Glomerular endothelial cell (primary cell): ENCODE measurements around the gene CACNA2D1. TPM values are rescaled to one million over a fixed set of nuclear protein-coding genes. Genes with fewer than 3 reads are reported as not detected.

Experiments used
- DNase-seq: peaks from one replicate; pipeline ENCODE4 v3.0.0-alpha.2; 2011; ENCODE audit warnings: low read depth, low spot score; ENCODE audit errors: extremely low read depth
- total RNA-seq: library from RNA; depleted of rRNA; stranded (reverse); fragments of >200 nt; gene quantifications from 2 replicates; pipeline ENCODE4 v1.2.3, GENCODE V29; 2015

CACNA2D1 gene
- 18.8 and 26.2 TPM in 2 replicates for total RNA-seq

DNA sequence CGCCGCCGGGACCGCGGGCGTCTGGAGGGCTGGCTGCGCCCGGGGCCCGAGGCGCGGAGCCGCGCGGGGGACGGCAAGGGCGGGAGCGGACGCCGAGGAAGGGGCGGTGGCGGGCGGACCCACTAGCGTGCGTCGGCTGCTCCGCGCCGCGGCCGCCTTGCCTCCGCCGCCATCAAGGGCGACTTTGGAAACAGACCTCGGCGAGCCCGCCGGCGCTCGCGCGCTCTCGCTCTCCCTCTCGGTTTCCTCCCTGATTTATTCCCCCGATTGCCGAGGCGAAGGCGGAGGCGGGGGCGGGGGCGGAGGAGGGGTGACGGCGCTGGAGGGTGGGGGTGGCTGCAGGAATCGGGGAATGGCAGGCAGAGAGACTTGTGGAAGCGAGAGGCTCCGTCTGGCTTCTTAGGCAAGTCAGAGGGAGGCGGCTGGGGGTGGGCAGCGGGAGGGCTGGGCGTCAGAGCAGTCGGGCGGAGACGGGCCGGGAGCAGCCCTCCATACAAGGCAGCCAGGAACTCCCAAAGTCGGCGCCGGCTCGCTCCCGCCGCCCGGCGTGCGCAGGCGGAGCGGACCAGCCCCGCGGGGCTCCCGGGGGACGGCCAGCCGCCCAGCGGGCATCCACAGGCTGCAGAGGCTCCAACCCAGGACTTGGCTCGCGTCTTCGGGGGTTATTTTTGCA, at the start of gene CACNA2D1:
TSS of gene CACNA2D1 (minus strand) at position 231 of the 673 bp plus-strand sequence.
- DNase-seq: no peak

DNA sequence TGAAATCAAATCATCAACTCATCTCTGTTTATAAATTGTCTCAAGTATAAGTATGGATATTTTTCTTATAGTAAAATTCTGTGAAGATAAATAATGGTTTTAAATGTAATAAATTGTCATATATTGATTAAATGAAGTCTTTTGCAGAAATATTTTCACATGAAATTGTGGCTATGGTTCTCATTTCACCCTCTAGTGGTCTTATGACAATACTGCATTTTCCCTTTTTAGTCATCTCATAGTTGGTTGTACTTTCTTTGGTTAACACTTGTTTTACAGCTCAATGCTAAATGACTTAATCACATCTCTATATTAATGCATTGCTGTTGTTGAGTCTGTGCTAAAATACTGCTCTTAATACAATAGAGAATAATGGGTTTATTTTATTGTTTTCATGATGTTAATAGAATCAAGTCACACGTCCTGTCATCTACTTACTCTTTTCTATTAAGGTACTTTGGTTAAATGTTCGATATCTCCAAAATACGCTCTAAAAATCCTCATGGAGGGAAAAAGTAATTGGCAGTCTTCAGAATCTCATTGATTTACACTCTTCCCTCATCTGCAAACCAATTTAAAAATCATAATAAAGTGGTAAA, 38.0 kb upstream of the CACNA2D1 start:
- DNase-seq: peak; percentile 23

DNA sequence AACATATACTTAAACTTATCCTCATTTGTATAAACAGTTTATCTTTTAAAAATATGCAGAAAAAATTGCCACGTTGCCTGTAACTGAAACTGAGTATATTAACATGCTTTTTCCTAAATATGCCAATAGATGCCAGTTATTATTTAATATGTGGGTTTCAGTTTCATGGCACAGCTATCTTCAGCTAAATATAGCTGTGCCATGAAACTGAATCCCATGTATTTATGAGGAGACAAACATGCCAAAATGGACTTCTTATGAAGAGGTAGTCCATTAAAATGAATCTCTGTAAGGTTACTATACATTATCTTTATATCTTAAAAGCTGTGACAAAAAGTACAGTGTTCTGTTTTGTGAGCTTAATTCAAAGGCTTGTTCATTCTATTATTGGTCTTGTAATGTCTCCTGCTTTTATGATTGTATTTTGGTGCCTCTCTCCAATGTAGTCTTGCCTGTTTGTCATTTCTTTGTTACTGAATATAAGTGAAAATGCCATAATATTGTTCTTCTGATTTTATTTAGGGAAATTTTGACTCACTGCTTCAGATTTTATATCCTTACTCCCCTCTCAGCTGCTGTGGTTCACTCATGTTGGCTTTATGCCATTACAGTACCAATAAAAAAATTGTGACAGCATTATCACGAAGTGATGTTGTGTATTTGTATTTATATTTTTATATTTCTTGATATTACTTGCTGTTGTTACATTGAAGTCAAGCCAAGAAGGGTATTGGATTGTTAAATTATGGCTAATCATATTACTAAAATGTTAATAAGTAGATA, 34.3 kb upstream of the CACNA2D1 start:
- DNase-seq: no peak

DNA sequence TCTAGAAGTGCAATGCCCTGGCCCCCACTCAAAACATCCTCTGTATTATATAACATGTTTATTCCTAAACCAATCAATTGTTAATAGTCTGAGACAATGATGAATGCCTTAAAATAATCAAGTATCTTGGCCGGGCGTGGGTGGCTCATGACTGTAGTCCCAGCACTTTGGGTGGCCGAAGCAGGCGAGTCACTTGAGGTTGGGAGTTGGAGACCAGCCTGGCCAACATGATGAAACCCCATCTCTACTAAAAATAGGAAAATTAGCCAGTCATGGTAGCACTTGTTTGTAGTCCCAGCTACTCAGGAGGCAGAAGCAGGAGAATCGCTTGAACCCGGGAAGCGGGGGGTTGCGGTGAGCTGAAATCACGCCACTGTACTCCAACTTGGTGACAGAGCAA, 29.4 kb upstream of the CACNA2D1 start:
- DNase-seq: no peak

DNA sequence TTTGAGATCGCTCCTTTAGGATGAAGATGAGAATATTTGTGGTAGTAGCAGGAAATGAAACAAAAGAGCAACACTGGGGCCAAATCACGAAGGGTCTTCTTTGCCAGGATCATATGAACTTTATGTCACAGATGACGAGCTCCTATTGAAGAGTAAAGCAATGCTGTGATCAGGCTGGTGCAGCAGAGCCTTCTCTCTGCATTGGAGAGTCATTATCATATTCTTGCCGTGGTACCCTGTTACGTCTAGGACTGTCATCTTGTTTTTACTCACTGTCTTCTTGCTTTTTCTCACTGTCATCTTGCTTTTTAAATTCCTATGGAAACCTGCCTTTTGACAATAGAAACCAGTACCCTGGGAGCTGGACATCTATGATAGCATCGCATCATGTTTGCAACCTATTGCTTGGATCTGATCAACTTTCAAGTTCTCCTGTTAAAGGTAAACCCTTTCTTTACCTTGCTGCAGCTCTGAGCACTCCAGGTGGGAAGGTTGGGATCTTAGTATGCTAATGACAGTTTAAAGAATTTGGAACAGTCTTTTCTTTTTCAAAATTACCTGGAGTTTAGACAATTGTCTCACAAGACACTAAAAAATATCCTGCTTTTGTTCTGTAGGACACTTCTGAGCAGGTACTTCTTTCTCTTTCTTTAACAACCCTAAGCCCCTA, 27.9 kb upstream of the CACNA2D1 start:
- no peak for DNase-seq

DNA sequence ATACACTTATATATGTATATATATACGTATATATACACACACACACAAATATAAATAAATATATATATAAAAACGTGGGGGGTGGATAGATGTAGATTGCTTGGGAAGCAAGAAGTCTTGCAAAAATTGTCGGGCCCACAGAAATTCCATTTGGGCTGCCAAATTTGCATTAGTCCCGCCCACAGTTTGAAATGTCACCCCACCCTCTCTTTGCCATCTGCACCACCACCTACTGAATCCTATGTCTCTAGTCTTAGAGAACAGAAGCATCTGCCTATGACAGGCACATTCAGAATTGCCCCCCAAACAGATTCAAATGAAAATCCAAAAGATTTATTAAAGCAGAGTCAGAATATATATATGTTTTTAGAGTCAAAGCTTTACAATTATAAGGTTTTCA, 25.6 kb upstream of the CACNA2D1 start:
- no peak for DNase-seq

DNA sequence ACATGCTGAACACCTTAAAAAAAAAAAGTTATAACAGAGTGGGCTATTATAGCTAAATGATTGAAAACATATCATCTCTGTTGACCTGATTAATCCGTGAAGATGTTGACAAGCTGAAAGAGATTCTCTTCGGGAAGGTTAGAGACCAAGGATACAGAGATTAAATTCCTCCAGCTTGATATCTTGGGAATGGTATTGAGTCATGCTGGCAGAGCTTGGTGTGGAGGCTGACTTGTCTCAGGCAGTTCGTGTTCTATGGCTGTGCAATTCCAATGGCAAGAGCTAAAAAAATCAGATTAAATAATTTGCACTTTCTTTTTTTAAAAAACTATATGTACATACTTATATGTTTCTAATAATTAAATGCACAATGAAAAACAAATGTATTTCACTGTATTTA, 24.9 kb upstream of the CACNA2D1 start:
- DNase-seq: no peak

DNA sequence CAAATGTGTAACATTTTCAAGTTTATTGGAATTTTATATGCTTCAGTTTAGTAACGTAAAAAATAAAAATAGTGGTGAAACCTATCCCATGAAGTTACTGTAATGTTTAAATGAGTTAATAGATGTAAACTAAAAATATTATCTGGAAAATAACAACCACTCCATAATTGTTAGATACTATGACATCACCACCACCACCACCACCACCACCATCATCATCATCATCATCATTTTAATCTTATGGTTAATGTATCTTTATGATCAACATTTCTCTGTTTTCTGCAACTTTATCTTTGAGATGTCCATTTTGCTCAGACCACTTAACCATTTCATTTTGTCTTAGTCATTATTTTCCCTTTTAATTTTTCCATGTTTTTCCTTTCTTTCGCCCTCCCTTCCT, 23.4 kb upstream of the CACNA2D1 start:
- DNase-seq: no peak

DNA sequence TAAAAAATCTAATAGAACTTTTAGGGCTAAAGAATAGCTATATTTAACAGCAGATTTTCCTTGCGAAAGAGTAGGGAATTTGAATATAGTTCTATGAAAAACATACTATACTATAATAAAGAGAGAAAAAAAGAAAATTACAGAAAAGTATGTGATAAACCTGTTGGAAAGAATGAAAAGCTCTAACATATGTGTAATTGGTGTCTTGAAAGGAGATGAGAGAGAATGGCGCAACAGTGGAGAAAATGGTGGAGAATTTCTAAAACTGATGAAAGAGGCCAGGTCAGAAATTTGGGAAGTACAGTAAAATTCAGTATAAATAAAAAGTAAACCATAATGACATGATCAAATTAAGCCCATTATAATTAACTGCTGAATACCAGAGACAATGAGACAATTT, 20.8 kb upstream of the CACNA2D1 start:
- no peak for DNase-seq

DNA sequence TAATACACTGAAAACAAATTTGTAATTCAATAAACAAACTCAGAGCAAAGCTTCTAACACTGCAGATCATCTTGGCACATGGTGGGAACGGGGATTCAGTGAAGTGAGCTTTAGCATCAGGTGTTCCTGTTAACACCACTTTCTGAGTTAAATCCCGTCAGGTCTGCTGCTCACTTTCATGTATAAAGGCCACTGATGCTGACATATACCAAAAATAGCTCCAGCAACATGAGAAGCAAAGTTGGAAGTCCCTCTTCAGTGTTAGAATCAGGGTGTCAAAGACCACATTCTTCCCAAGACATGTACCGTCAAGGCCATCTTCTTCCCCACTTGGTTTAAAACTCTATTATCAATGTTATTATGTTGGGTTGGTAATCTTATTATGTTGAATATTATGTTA, 11.7 kb upstream of the CACNA2D1 start:
- no peak for DNase-seq

DNA sequence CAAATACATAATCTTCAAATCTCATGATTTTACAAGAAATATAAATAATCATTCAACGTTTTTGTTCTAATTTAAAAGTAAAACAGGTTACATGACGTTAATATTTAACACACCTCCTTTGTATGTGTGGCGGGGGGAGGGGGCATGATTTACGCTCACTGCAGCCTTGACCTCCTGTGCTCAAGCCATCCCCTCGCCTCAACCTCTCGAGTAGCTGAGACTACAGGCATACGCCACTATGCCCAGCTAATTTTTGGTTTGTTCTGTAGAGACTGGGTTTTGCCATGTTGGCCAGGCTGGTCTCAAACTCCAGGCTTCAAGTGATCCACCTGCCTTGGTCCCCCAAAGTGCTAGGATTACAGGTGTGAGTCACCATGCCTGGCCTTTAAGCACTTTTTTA, 7.2 kb upstream of the CACNA2D1 start:
- DNase-seq: no peak

DNA sequence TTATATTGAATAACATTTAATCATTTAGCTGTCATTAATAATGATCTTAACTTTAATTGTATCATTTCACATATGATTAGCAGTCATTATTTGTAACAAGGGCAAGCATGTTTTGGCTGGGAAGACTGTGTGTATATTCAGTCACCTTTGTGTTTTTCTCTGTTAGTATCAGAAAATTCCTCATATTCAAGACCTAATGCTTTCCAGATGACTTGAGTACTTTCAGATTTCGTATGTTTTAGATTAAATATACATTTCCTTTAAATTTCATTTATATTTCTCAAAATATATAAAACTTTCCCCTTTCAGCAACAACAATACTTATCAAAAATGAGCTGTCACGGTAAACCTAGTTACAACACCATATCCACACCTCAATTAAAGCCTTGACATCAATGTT, 6.3 kb upstream of the CACNA2D1 start:
- DNase-seq: no peak

DNA sequence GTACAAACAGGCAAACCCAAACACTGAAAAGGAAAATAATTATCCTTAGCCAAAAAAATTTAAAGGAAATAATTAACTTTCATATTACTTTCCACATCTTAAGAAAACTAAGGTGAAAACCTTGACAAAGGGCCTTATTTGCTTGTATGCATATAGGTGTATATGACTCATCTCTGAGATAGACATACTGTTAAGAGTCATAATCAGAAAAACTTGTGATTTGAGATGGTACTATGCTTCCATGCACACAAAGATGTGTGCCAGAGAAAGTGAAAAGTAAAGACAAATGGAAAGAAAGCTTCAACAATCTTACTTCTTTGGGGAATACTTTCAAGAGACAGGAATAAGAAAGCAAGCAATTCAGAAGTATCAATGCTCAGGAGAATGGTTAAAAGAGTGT, 3.3 kb upstream of the CACNA2D1 start:
- no peak for DNase-seq

DNA sequence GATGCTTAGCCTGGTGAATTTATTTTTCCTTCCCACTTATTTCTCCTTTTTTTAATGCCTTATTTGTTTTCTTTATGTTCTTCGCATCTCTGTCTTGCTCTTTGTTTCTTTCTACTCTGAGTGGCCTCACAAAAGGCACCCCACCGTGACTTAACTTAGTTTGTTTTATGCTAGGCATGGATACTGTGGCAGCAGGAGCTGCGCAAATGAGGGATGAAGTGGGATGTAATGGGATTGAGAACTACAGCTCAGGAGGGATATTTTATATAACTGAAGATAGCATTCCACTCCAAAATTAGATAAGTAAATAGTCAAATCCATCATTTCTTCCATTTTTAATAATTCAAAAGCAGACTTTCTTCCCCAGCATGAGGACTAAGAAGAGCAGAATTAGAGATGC, 1.7 kb upstream of the CACNA2D1 start:
- DNase-seq: no peak

DNA sequence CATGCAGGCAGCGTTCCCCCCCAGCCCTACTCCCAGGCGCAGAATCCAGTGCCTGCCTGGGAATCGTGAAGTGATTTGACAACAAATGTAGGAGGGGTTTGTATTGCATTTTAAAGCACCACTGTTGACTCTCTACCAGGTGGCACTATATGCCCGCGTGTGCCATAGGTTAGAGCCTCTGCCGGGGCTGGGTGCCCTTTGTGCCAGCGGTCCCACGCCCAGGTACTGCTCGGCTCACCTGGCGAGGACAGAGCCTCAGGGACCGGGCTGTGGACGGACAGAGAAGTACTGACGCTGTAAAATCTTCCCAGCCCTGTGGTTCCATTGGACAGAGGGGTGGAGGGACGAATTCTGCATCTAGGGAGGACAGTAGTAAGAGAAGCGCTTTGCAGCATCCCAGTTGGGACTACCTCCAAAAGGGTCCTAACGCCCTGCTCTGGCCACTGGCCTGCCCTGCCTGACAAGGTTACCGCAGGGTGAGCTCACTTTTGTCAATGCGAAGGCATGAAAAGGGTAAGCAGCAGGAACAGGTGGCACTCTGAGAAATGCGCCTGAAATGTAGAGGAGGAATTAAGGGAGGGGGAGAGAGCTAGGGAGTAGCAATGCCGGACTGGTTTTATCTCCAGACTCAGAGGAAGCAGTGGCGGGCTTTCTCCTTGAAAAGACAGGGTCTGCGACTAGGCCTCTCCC, 788 bp upstream of the CACNA2D1 start:
- no peak for DNase-seq

DNA sequence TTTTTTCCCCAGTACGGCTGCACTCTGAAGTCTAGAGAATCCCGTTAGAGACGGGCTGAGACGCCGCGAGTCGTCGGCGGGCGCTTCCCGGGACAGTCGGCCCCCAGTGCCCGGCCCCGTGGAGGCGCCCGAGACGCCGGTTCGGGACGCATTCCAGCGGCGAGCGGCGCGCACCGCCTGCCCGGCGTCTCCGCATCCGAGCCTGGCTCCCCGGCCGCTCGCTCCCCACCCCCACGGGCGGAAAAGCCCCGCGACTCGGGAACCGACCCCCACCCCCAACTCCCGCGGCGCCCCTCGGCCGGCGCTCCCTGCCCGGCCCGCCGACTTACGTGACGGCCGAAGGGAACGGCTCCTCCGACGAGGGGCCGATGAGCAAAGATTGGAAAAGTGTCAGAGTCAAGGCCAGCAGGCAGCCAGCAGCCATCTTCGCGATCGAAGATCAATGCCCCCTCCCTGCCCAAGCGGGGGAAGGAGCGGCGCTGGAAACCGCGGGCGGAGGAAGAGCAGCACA, 486 bp downstream of the CACNA2D1 start:
- DNase-seq: no peak

DNA sequence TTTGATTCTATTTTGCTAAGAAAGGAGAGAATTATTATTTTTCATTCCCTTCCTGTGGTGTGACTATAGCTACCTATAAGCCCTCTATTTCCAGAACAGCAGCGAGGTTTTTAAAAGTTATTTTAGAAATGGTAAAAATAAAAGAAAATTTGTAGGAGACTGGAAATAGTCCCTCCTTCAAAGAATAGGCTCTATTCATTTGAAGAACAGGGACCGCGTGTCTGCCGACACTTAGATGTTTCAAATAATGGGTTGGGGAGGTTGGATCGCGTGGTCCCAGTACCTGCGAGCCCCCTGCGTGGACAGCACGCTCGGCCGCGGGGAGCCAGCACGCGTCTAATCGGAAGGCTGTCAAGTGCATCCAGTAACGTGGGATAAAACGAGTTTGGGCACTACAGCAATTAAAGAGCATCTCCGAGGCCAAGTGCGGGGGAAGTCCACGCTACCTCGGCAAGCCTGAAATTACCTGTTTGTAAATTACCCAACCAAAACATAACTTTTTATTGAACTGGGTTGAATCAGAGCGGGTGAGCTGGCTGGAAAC, 1.0 kb downstream of the CACNA2D1 start:
- no peak for DNase-seq

DNA sequence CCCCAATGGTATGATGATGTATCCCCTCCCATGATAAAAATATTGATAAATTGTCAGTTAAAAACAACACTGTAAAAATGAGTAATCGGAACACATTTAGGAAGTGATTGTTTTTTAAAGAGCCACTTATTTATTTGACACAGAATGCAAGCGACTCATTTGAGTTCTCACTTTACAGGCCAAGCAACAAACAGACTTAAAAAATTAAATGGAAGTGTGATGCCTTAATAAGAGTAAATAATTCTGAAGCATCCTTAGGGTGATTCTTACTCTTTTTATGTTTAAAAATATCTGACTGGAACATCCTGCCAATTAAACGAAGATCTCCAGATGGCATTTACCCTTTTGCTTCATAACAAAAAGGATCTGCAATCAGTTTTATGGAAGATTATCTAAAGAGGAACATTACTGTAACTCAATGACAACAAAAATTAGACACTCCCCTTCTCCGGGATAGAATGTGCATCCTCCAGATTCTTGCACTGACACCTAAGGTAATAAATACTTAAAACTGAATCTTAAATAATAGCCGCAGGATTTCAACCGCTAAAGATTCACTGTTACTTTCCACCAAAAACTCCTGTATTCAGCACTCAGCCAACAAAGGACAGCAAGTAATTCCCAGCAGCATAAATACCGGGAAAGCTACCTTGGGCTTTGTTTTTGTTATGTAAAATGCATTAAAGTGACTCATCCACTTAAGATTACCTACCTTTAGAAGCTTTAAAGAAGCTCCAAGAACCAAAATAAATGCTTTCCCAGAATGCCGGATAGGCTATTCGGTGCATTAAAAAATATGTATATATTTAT, 1.7 kb downstream of the CACNA2D1 start:
- DNase-seq: no peak

DNA sequence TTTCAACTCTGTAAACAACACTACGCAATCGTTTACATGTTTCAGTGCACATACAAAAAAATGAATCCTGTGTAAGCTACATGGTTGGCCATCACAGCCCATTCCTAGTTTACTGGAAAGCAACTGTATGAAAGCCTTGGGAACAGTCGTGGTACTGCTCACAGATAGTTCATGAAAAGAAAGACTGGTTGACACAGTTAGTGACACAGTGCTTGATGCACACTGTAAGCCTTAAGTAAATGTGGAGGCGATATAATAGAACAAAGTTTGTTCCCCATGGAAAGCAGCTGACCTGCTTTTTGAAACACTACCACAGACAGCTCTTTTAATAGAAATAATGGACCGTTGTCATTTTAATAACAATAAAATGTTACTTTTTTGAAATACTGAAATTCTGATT, 5.1 kb downstream of the CACNA2D1 start:
- no peak for DNase-seq

DNA sequence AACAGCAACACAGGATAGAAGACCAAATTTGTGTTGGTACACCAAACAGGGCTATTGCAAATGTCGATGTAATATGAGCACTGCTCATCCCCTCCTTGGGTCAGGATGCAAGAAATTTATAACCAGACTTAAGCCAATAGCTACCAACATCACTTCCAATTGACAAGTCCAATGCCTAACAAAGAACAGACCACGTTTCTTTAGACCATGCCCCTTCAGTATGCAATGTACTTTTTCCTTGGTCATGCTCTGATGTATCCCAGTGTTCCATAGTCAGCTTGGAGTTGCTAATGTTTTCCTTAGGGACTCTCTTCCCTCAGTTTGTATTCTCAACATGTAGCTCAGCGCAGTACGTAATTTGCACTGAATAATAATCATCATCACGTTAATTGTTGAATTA, 7.8 kb downstream of the CACNA2D1 start:
- no peak for DNase-seq
